DOHH2 (cell line): Measurements from ENCODE around the gene NEDD4L.

Experiments
- EZH2phosphoT487 ChIP-seq: fragments of 200-600 bp; sonication (generic); IDR thresholded peaks from 2 replicates; pipeline ENCODE4 v1.6.1; 2017; ENCODE audit warnings: borderline replicate concordance, mild to moderate bottlenecking, antibody characterized with exemption, low read length, moderate library complexity, mixed read lengths
- TF ChIP-seq, protein P1 (sequence below): fragments of 200-600 bp; sonication (generic); IDR thresholded peaks from one replicate; pipeline ENCODE4 v1.5.1; 2014; ENCODE audit warnings: antibody characterized with exemption, mild to moderate bottlenecking, low read depth, low read length; ENCODE audit not compliant: poor library complexity, severe bottlenecking

DNA sequence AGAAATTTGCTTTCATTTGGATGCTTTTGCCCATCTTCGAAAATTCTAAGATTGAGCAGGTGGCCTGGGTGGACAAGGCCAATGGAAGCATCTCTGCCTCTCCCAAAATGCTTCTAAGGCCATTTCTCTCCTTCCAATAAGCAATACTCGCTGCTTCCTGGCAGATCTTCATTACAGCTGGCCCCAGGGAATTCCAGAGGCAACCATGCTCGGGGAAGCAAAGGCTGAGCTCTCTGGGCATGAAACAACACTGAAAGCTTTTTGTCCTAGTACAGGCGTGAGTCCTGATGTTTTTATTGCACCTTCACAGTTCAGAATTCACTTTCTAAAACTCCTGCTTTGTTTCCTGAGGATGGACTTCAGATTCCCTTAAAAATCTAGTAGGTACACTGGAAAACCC, 11.8 kb upstream of the NEDD4L start:
- TF ChIP-seq, protein P1, sequence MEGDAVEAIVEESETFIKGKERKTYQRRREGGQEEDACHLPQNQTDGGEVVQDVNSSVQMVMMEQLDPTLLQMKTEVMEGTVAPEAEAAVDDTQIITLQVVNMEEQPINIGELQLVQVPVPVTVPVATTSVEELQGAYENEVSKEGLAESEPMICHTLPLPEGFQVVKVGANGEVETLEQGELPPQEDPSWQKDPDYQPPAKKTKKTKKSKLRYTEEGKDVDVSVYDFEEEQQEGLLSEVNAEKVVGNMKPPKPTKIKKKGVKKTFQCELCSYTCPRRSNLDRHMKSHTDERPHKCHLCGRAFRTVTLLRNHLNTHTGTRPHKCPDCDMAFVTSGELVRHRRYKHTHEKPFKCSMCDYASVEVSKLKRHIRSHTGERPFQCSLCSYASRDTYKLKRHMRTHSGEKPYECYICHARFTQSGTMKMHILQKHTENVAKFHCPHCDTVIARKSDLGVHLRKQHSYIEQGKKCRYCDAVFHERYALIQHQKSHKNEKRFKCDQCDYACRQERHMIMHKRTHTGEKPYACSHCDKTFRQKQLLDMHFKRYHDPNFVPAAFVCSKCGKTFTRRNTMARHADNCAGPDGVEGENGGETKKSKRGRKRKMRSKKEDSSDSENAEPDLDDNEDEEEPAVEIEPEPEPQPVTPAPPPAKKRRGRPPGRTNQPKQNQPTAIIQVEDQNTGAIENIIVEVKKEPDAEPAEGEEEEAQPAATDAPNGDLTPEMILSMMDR = no peak
- no peak for TF ChIP-seq EZH2phosphoT487
